ENCODE results near the gene ARHGAP8.

ARHGAP8 gene

DNA sequence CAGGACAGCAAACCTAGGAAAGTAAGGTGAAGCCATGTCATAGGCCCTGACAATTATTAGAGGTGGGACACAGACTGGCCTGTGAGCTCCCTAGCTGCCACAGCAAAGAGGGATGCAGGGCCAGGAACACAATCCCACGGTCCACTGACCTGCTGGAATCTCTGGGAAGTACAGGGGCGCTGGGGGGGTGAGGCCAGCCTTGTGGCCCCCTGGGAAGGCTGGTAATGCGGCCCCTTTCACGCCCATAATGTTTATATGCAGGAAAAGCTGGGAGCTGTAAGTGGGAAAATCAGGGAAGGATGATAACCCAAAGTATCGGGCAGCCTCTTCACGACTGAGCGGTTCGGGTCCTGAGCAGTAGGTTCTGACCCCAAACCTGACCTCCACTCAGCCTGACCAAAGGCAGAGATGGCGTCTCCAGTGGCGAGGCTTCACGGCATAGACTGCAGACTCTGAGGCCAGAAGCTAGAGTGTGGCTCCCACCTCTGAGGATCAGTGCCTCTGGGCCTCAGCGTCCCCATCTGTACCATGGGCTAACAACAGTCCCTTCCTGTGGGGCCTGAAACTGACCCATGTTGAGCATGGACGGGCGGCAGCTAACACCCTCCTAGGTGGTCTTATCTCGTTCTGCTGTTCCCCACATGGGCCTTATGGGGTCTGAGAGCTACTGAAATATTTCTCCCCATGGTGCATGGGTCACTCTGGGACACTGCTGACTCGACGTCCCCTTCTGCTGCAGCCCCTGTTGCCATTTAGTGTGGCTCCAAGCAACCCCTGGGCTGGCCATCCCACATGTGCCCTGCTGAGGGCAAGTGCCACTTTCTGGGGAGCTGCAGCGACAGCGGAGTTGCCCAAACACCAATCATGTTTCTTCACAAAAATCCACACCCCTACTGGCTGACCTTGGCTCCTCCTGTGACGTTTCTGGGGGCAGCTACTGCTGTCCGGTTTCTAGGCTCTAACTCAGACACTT, 155.7 kb downstream of the ARHGAP8 start:
- no peak for DNase-seq (ENCODE audit: low read depth in 3 of 3)

GRCh38 chr22:44909241-44909640, 156.9 kb downstream of the ARHGAP8 start:
- no peak for DNase-seq (ENCODE audit: low read depth in 3 of 3)
